M059J (cell line): Measurements from ENCODE around the gene SMCO4. TPM values are rescaled to one million over a fixed set of nuclear protein-coding genes. Genes with fewer than 3 reads are reported as not detected.

Experiments
- DNase-seq: peaks from one replicate; pipeline ENCODE4 v3.0.0-alpha.2; 2012; ENCODE audit warnings: low read depth
- total RNA-seq: library from RNA; depleted of rRNA; stranded (reverse); fragments of >200 nt; shearing (Covaris generic); gene quantifications from 2 replicates; pipeline ENCODE4 v1.2.3, GENCODE V29; 2014

Gene SMCO4
- total RNA-seq, 1 experiment from 2014 or later: 33.0 TPM

- no peak for DNase-seq
Measured at GRCh38 chr11:93528757-93529645, 14.2 kb downstream of the SMCO4 start.

- DNase-seq: no peak
Measured at GRCh38 chr11:93528252-93528651, 14.9 kb downstream of the SMCO4 start.

GRCh38 chr11:93526641-93527583 lies 16.3 kb downstream of the SMCO4 start:
- no peak for DNase-seq

- DNase-seq: no peak
Measured at GRCh38 chr11:93526346-93526633, 16.9 kb downstream of the SMCO4 start.

- DNase-seq: peak; percentile 20
Measured at GRCh38 chr11:93525601-93526345, 17.4 kb downstream of the SMCO4 start.

- no peak for DNase-seq
Measured at GRCh38 chr11:93524858-93525257, 18.3 kb downstream of the SMCO4 start.

GRCh38 chr11:93524173-93524536 lies 19.0 kb downstream of the SMCO4 start:
- peak; percentile 10 for DNase-seq

GRCh38 chr11:93520726-93521509 lies 22.3 kb downstream of the SMCO4 start:
- no peak for DNase-seq

GRCh38 chr11:93519179-93519578 lies 24.0 kb downstream of the SMCO4 start:
- DNase-seq: no peak

- no peak for DNase-seq
Measured at GRCh38 chr11:93518081-93518480, 25.1 kb downstream of the SMCO4 start.

- DNase-seq: no peak
Measured at GRCh38 chr11:93517611-93518010, 25.6 kb downstream of the SMCO4 start.

- no peak for DNase-seq
Measured at GRCh38 chr11:93517041-93517440, 26.1 kb downstream of the SMCO4 start.

- DNase-seq: no peak
Measured at GRCh38 chr11:93515441-93516025, 27.7 kb downstream of the SMCO4 start.

GRCh38 chr11:93514712-93515111 lies 28.5 kb downstream of the SMCO4 start:
- no peak for DNase-seq

GRCh38 chr11:93513772-93514171 lies 29.4 kb downstream of the SMCO4 start:
- DNase-seq: no peak

GRCh38 chr11:93512949-93513667 lies 30.1 kb downstream of the SMCO4 start:
- no peak for DNase-seq

GRCh38 chr11:93512073-93512475 lies 31.1 kb downstream of the SMCO4 start:
- DNase-seq: no peak

- no peak for DNase-seq
Measured at GRCh38 chr11:93510196-93510873, 32.9 kb downstream of the SMCO4 start.

- DNase-seq: no peak
Measured at GRCh38 chr11:93507517-93507916, 35.7 kb downstream of the SMCO4 start.

- no peak for DNase-seq
Measured at GRCh38 chr11:93505703-93506102, 37.5 kb downstream of the SMCO4 start.
